Measurements from ENCODE around the gene ARHGAP12.

ARHGAP12 gene

GRCh38 chr10:31885971-31886370 is 42.7 kb downstream of the ARHGAP12 start:
- Histone ChIP-seq H3F3A (ENCODE audit: insufficient read depth) (no peaks in the 10 kb centered on the region), H3K9me2 (replicated peaks; ENCODE audit: insufficient read depth, low read length) (no peaks in the 10 kb centered on the region), H4K20me1 (ENCODE audit: low read depth, low read length) (no peaks in the 10 kb centered on the region; the same call in 1 of the 2 replicates), H3K4me2 (ENCODE audit: low read depth, low read length, poor library complexity, severe bottlenecking) (no peak overlapping the region), H3K4me3 (ENCODE audit: insufficient read depth, low read length, poor library complexity, severe bottlenecking) (no peak overlapping the region), H3K27ac (ENCODE audit: low read depth, low read length) (no peak overlapping the region), H2AFZ (ENCODE audit: low read depth, low read length, severe bottlenecking) (no peak overlapping the region), H3K9me3 (ENCODE audit: insufficient read depth, low read length) (no peaks in the 10 kb centered on the region), H3K27me3 (ENCODE audit: low read length) (no peaks in the 10 kb centered on the region), H3K9ac (ENCODE audit: low read length) (no peak overlapping the region), H3K36me3 (ENCODE audit: low read length) (no peaks in the 10 kb centered on the region), H3K79me2 (ENCODE audit: insufficient read depth, low read length) (peaks cover 4% of the 10 kb centered on the region; the same call in 1 of the 2 replicates)
- no peak for TF ChIP-seq CTCF (IDR thresholded peaks at IDR 0.05; ENCODE audit: insufficient read depth, low read length, poor library complexity, severe bottlenecking)
- no peak for TF ChIP-seq EZH2phosphoT487 (conservative IDR thresholded peaks at IDR 0.05; ENCODE audit: low read length)

- H2AFZ ChIP-seq (ENCODE audit: low read depth, low read length, severe bottlenecking), result no peak overlapping the region
- H3K4me2 ChIP-seq (ENCODE audit: low read depth, low read length, poor library complexity, severe bottlenecking), result no peak overlapping the region
- no peak overlapping the region for H3K27ac ChIP-seq (ENCODE audit: low read depth, low read length)
- H3K9me3 ChIP-seq (ENCODE audit: insufficient read depth, low read length), result no peaks in the 10 kb centered on the region
- no peak overlapping the region for H3K4me3 ChIP-seq (ENCODE audit: insufficient read depth, low read length, poor library complexity, severe bottlenecking)
- no peaks in the 10 kb centered on the region for H3K36me3 ChIP-seq (ENCODE audit: low read length)
- H3F3A ChIP-seq (ENCODE audit: insufficient read depth), result no peaks in the 10 kb centered on the region
- TF ChIP-seq EZH2phosphoT487 (conservative IDR thresholded peaks at IDR 0.05; ENCODE audit: low read length) (no peak), CTCF (IDR thresholded peaks at IDR 0.05; ENCODE audit: insufficient read depth, low read length, poor library complexity, severe bottlenecking) (no peak)
- no peak overlapping the region for H3K9ac ChIP-seq (ENCODE audit: low read length)
- H3K79me2 ChIP-seq (ENCODE audit: insufficient read depth, low read length), result 0 out of 2 replicates have a peak, but pooled peaks cover 4% of the 10 kb centered on the region
- H3K27me3 ChIP-seq (ENCODE audit: low read length), result no peaks in the 10 kb centered on the region
- H4K20me1 ChIP-seq (ENCODE audit: low read depth, low read length), result no peaks in the 10 kb centered on the region
- H3K9me2 ChIP-seq (replicated peaks; ENCODE audit: insufficient read depth, low read length), result no peaks in the 10 kb centered on the region
Measured at GRCh38 chr10:31884386-31884785, 44.2 kb downstream of the ARHGAP12 start.

- Histone ChIP-seq H3K36me3 (ENCODE audit: low read length) (no peaks in the 10 kb centered on the region), H3K9me2 (replicated peaks; ENCODE audit: insufficient read depth, low read length) (no peaks in the 10 kb centered on the region), H3K4me3 (ENCODE audit: insufficient read depth, low read length, poor library complexity, severe bottlenecking) (no peak overlapping the region), H3F3A (ENCODE audit: insufficient read depth) (no peaks in the 10 kb centered on the region), H3K9me3 (ENCODE audit: insufficient read depth, low read length) (no peaks in the 10 kb centered on the region), H3K79me2 (ENCODE audit: insufficient read depth, low read length) (no peaks in the 10 kb centered on the region), H2AFZ (ENCODE audit: low read depth, low read length, severe bottlenecking) (no peak overlapping the region), H3K27me3 (ENCODE audit: low read length) (no peaks in the 10 kb centered on the region), H3K9ac (ENCODE audit: low read length) (no peak overlapping the region), H3K4me2 (ENCODE audit: low read depth, low read length, poor library complexity, severe bottlenecking) (no peak overlapping the region), H4K20me1 (ENCODE audit: low read depth, low read length) (no peaks in the 10 kb centered on the region), H3K27ac (ENCODE audit: low read depth, low read length) (no peak overlapping the region)
- TF ChIP-seq CTCF (IDR thresholded peaks at IDR 0.05; ENCODE audit: insufficient read depth, low read length, poor library complexity, severe bottlenecking), result no peak
- no peak for TF ChIP-seq EZH2phosphoT487 (conservative IDR thresholded peaks at IDR 0.05; ENCODE audit: low read length)
Measured at GRCh38 chr10:31883397-31883796, 45.2 kb downstream of the ARHGAP12 start.

Measured in SU-DHL-6 (cell line).